ENCODE measurements around the gene GALR3. TPM values are rescaled to one million over a fixed set of nuclear protein-coding genes. Genes with fewer than 3 reads are reported as not detected.

Gene GALR3
- total and polyA plus RNA-seq, 2 of the 8 experiments (the other 6 are each of a cell fraction or from before 2014, with no cell fraction given) = 0.84 to 1.1 TPM

- Histone ChIP-seq H3K23ac (ENCODE audit: insufficient read length) (no peak overlapping the region), H3K4me1 (replicated peaks in 1 of 4; ENCODE audit: control insufficient read depth in 3 of 4, insufficient read depth in 4 of 4, low read length in 3 of 4) (peaks cover 0 to 2% (median 0%) of the 10 kb centered on the region in 4 experiments; a peak in 2 of 7 replicates), H3K23me2 (ENCODE audit: low read depth, low read length) (no peaks in the 10 kb centered on the region), H3K79me1 (ENCODE audit: low read depth, low read length) (no peaks in the 10 kb centered on the region), H3K18ac (ENCODE audit: extremely low read depth, low read length) (no peak overlapping the region), H3K27me3 (replicated peaks in 1 of 4; ENCODE audit: control insufficient read depth in 3 of 4, extremely low read depth in 1 of 4, insufficient read depth in 3 of 4, low read length in 3 of 4) (peaks cover 0 to 27% (median 10%) of the 10 kb centered on the region in 4 experiments; a peak in 3 of 7 replicates), H2BK5ac (ENCODE audit: low read depth, low read length) (no peak overlapping the region), H3K9ac (replicated peaks in 1 of 4; ENCODE audit: extremely low read depth in 1 of 4, low read depth in 3 of 4, low read length in 3 of 4) (no peak overlapping the region), H3K36me3 (ENCODE audit: control insufficient read depth in 2 of 4, insufficient read depth in 4 of 4, low read length in 3 of 4) (no peaks in the 10 kb centered on the region), H2BK12ac (ENCODE audit: low read depth, low read length) (no peak overlapping the region), H4K20me1 (replicated peaks in 1 of 2; ENCODE audit: control insufficient read depth in 1 of 2, insufficient read depth in 2 of 2, low read length in 2 of 2) (no peaks in the 10 kb centered on the region), H3K4ac (replicated peaks; ENCODE audit: insufficient read length, low read depth, low read length) (no peak overlapping the region), H2AK5ac (ENCODE audit: low read depth, low read length) (peak overlapping the region; percentile 13; the same call in 1 of the 2 replicates), H3K4me2 (ENCODE audit: insufficient read depth in 1 of 2, low read depth in 2 of 2, low read length in 2 of 2) (no peak overlapping the region), H4K91ac (replicated peaks; ENCODE audit: insufficient read length, low read length) (no peak overlapping the region), H3K27ac (ENCODE audit: low read depth, low read length) (no peak overlapping the region), H3K79me2 (ENCODE audit: control insufficient read depth in 1 of 2, insufficient read depth in 2 of 2, low read length in 2 of 2) (no peaks in the 10 kb centered on the region), H3K4me3 (ENCODE audit: extremely low read depth in 1 of 4, insufficient read depth in 2 of 4, low read depth in 3 of 4, low read length in 4 of 4) (no peak overlapping the region), H3K9me3 (ENCODE audit: insufficient read depth in 2 of 2, low read depth in 1 of 2, low read length in 1 of 2) (no peaks in the 10 kb centered on the region; a peak in 1 of 4 replicates), H4K8ac (ENCODE audit: extremely low read depth, insufficient read depth, low read length) (no peak overlapping the region), H2AFZ (ENCODE audit: low read length) (no peak overlapping the region), H2BK15ac (ENCODE audit: low read length) (no peak overlapping the region), H3K56ac (replicated peaks; ENCODE audit: insufficient read length, low read depth, low read length) (no peak overlapping the region), H3K14ac (ENCODE audit: insufficient read length) (no peak overlapping the region), H4K5ac (ENCODE audit: insufficient read length, low read depth, low read length) (no peak overlapping the region), H2BK20ac (ENCODE audit: low read length) (no peak overlapping the region), H2BK120ac (replicated peaks; ENCODE audit: low read depth, low read length) (no peak overlapping the region)
- WGBS, 2 experiments (ENCODE audit: extremely low coverage in 1 of 2, insufficient coverage in 1 of 2, insufficient read length in 1 of 2, insufficient replicate concordance in 2 of 2, low coverage in 1 of 2, low lambda C conversion rate in 2 of 2, missing lambda C conversion rate in 1 of 2) = 79% methylated on average over 10 of the region's 13 CpGs; no CpG with 5 or more reads in 1 of the 2 experiments
- no peak for DNase-seq (ENCODE audit: low read depth in 1 of 2, low spot score in 2 of 2)
- CTCF ChIA-PET (ENCODE audit: partially characterized antibody) = interaction anchor here (0.7 to 4.1 kb wide), 16 partner anchors 11 to 173 kb away, joined by 3 to 23 read pairs (median 4); partner anchors contain the start of gene GGA1
- POLR2A ChIA-PET (ENCODE audit: partially characterized antibody) = interaction anchor here (0.6 to 2.6 kb wide), 11 partner anchors 11 to 173 kb away, joined by 3 to 9 read pairs (median 4); partner anchors contain the start of genes GCAT and GGA1
- no peak for TF ChIP-seq SUZ12 (IDR thresholded peaks at IDR 0.05; ENCODE audit: low read length)
- no peak for TF ChIP-seq ASH2L (IDR thresholded peaks at IDR 0.05; ENCODE audit: low read length)
- no peak for TF ChIP-seq TAF7 (optimal IDR thresholded peaks at IDR 0.05; ENCODE audit: borderline replicate concordance, low read depth, low read length)
- TF ChIP-seq KDM1A (IDR thresholded peaks at IDR 0.05; ENCODE audit: borderline replicate concordance, low read length) = no peak
- TF ChIP-seq, protein P1, sequence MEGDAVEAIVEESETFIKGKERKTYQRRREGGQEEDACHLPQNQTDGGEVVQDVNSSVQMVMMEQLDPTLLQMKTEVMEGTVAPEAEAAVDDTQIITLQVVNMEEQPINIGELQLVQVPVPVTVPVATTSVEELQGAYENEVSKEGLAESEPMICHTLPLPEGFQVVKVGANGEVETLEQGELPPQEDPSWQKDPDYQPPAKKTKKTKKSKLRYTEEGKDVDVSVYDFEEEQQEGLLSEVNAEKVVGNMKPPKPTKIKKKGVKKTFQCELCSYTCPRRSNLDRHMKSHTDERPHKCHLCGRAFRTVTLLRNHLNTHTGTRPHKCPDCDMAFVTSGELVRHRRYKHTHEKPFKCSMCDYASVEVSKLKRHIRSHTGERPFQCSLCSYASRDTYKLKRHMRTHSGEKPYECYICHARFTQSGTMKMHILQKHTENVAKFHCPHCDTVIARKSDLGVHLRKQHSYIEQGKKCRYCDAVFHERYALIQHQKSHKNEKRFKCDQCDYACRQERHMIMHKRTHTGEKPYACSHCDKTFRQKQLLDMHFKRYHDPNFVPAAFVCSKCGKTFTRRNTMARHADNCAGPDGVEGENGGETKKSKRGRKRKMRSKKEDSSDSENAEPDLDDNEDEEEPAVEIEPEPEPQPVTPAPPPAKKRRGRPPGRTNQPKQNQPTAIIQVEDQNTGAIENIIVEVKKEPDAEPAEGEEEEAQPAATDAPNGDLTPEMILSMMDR (IDR thresholded peaks at IDR 0.05; ENCODE audit: control extremely low read depth in 1 of 3, insufficient read depth in 1 of 3, low read depth in 1 of 3, low read length in 3 of 3) = peak; percentile 50 to 57 (median 55)
- no peak for TF ChIP-seq SAP30 (IDR thresholded peaks at IDR 0.05; ENCODE audit: insufficient read depth, insufficient replicate concordance, low read length)
- peak; percentile 15 to 44; a peak in 2 of 4 replicates for TF ChIP-seq RAD21 (IDR thresholded peaks at IDR 0.05 in 1 of 2, conservative IDR thresholded peaks at IDR 0.05 in 1 of 2; ENCODE audit: low read depth in 2 of 2, low read length in 2 of 2)
- no peak for TF ChIP-seq GABPA (IDR thresholded peaks at IDR 0.05; ENCODE audit: borderline replicate concordance, insufficient read depth, low read length)
- no peak for FAIRE-seq
Measured at GRCh38 chr22:37781434-37782059, 41.6 kb upstream of the GALR3 start.

Data from H1 (cell line).